HG02798 (cell line): Measurements from ENCODE around the gene STK11IP.
"Not testable (repeated sequence)": the region's sequence is repeated elsewhere in the genome, so short reads cannot be mapped to it uniquely, and the experiment has no call there.

Experiments used
- ATAC-seq: cut with Tn5 transposase; IDR thresholded peaks from one replicate; pipeline ENCODE4 v1.9.1; 2021; ENCODE audit warnings: mild to moderate bottlenecking; ENCODE audit not compliant: unreplicated experiment, poor library complexity

The STK11IP gene

GRCh38 chr2:219644801-219645480, 47.3 kb downstream of the STK11IP start:
- ATAC-seq = no peak

GRCh38 chr2:219645631-219646527, 48.2 kb downstream of the STK11IP start:
- no peak for ATAC-seq

- no peak for ATAC-seq
These were observed 50.5 kb downstream of the STK11IP start for GRCh38 chr2:219648176-219648575.

GRCh38 chr2:219648963-219649362, 51.3 kb downstream of the STK11IP start:
- ATAC-seq = no peak

GRCh38 chr2:219650426-219651248, 53.0 kb downstream of the STK11IP start:
- ATAC-seq = no peak

- not testable (repeated sequence) for ATAC-seq
These were observed 54.0 kb downstream of the STK11IP start for GRCh38 chr2:219651656-219652055.

- ATAC-seq = no peak
These were observed 58.9 kb downstream of the STK11IP start for GRCh38 chr2:219656526-219656925.

- ATAC-seq = no peak
These were observed 60.7 kb downstream of the STK11IP start for GRCh38 chr2:219658196-219658846.

GRCh38 chr2:219658874-219659273, 61.2 kb downstream of the STK11IP start:
- no peak for ATAC-seq

GRCh38 chr2:219661197-219661954, 63.7 kb downstream of the STK11IP start:
- ATAC-seq = peak; percentile 94

GRCh38 chr2:219661955-219662395, 64.3 kb downstream of the STK11IP start:
- peak; percentile 23 for ATAC-seq

GRCh38 chr2:219662566-219662965, 64.9 kb downstream of the STK11IP start:
- no peak for ATAC-seq

GRCh38 chr2:219663116-219663762, 65.6 kb downstream of the STK11IP start:
- no peak for ATAC-seq

- no peak for ATAC-seq
These were observed 66.4 kb downstream of the STK11IP start for GRCh38 chr2:219664041-219664440.

- no peak for ATAC-seq
These were observed 67.3 kb downstream of the STK11IP start for GRCh38 chr2:219664944-219665343.

- no peak for ATAC-seq
These were observed 68.3 kb downstream of the STK11IP start for GRCh38 chr2:219665926-219666325.
